Activated naive CD4-positive, alpha-beta T cell treated with anti-CD3 and anti-CD28 coated beads, Interleukin-2, amount 50 U/mL, for 24 hours (primary cell): Measurements from ENCODE around the gene ESPN.
A peak's percentile ranks its signal among the peaks of the same experiment; 100 is the strongest.
"Not testable (repeated sequence)": the region's sequence is repeated elsewhere in the genome, so short reads cannot be mapped to it uniquely, and the experiment has no call there.

Source experiments
- H3K27ac Mint-ChIP-seq: one replicate; pipeline ENCODE4 v1.8.0; 2021; ENCODE audit warnings: mild to moderate bottlenecking, mixed read lengths
- H3K27me3 Mint-ChIP-seq: one replicate; pipeline ENCODE4 v1.8.0; 2021; ENCODE audit warnings: mixed read lengths
- H3K36me3 Mint-ChIP-seq: one replicate; pipeline ENCODE4 v1.8.0; 2021; ENCODE audit warnings: mixed read lengths
- H3K4me1 Mint-ChIP-seq: one replicate; pipeline ENCODE4 v1.8.0; 2021; ENCODE audit warnings: mixed read lengths
- H3K4me3 Mint-ChIP-seq: one replicate; pipeline ENCODE4 v1.8.0; 2021; ENCODE audit warnings: mild to moderate bottlenecking, mixed read lengths
- H3K9me3 Mint-ChIP-seq: one replicate; pipeline ENCODE4 v1.8.0; 2021; ENCODE audit warnings: mixed read lengths

ESPN gene

GRCh38 chr1:6485168-6486101 is 60.9 kb downstream of the ESPN start:
- H3K4me3 Mint-ChIP-seq, result peak overlapping the region; percentile 11
- H3K9me3 Mint-ChIP-seq, result no peaks in the 10 kb centered on the region
- peaks cover 5% of the 10 kb centered on the region for H3K27me3 Mint-ChIP-seq
- peaks cover 10% of the 10 kb centered on the region for H3K4me1 Mint-ChIP-seq
- no peak overlapping the region for H3K27ac Mint-ChIP-seq
- H3K36me3 Mint-ChIP-seq, result no peaks in the 10 kb centered on the region

GRCh38 chr1:6486433-6487011 is 61.9 kb downstream of the ESPN start:
- peaks cover 5% of the 10 kb centered on the region for H3K27me3 Mint-ChIP-seq
- H3K36me3 Mint-ChIP-seq, result no peaks in the 10 kb centered on the region
- H3K4me3 Mint-ChIP-seq, result peak overlapping the region; percentile 23
- peaks cover 17% of the 10 kb centered on the region for H3K4me1 Mint-ChIP-seq
- no peaks in the 10 kb centered on the region for H3K9me3 Mint-ChIP-seq
- H3K27ac Mint-ChIP-seq, result no peak overlapping the region

- Mint-ChIP-seq H3K36me3 (no peaks in the 10 kb centered on the region), H3K4me1 (peaks cover 26% of the 10 kb centered on the region), H3K9me3 (no peaks in the 10 kb centered on the region), H3K27ac (no peak overlapping the region), H3K4me3 (no peak overlapping the region), H3K27me3 (peaks cover 5% of the 10 kb centered on the region)
These were observed 63.4 kb downstream of the ESPN start for GRCh38 chr1:6487804-6488484.

- peaks cover 32% of the 10 kb centered on the region for H3K4me1 Mint-ChIP-seq
- H3K4me3 Mint-ChIP-seq, result no peak overlapping the region
- peaks cover 5% of the 10 kb centered on the region for H3K27me3 Mint-ChIP-seq
- no peaks in the 10 kb centered on the region for H3K9me3 Mint-ChIP-seq
- H3K27ac Mint-ChIP-seq, result no peak overlapping the region
- H3K36me3 Mint-ChIP-seq, result no peaks in the 10 kb centered on the region
These were observed 64.2 kb downstream of the ESPN start for GRCh38 chr1:6488602-6489382.

GRCh38 chr1:6489383-6489765 is 64.8 kb downstream of the ESPN start:
- peak overlapping the region; percentile 23 for H3K4me3 Mint-ChIP-seq
- H3K9me3 Mint-ChIP-seq, result no peaks in the 10 kb centered on the region
- peaks cover 5% of the 10 kb centered on the region for H3K27me3 Mint-ChIP-seq
- peaks cover 32% of the 10 kb centered on the region for H3K4me1 Mint-ChIP-seq
- no peak overlapping the region for H3K27ac Mint-ChIP-seq
- H3K36me3 Mint-ChIP-seq, result no peaks in the 10 kb centered on the region

GRCh38 chr1:6489799-6490180 is 65.2 kb downstream of the ESPN start:
- Mint-ChIP-seq H3K27me3 (peaks cover 5% of the 10 kb centered on the region), H3K27ac (peak overlapping the region; percentile 17), H3K9me3 (no peaks in the 10 kb centered on the region), H3K4me3 (peak overlapping the region; percentile 78), H3K4me1 (peaks cover 36% of the 10 kb centered on the region), H3K36me3 (no peaks in the 10 kb centered on the region)

- Mint-ChIP-seq H3K36me3 (no peaks in the 10 kb centered on the region), H3K27me3 (peaks cover 5% of the 10 kb centered on the region), H3K4me1 (peaks cover 38% of the 10 kb centered on the region), H3K27ac (peak overlapping the region; percentile 17), H3K9me3 (no peaks in the 10 kb centered on the region), H3K4me3 (peak overlapping the region; percentile 78)
These were observed 65.9 kb downstream of the ESPN start for GRCh38 chr1:6490181-6491080.

GRCh38 chr1:6491081-6491449 is 66.5 kb downstream of the ESPN start:
- Mint-ChIP-seq H3K27ac (peak overlapping the region; percentile 66), H3K27me3 (peaks cover 5% of the 10 kb centered on the region), H3K36me3 (no peaks in the 10 kb centered on the region), H3K4me3 (peak overlapping the region; percentile 71), H3K4me1 (peaks cover 44% of the 10 kb centered on the region), H3K9me3 (no peaks in the 10 kb centered on the region)

- Mint-ChIP-seq H3K36me3 (no peaks in the 10 kb centered on the region), H3K27ac (peak within 1 kb of the TSS; percentile 66), H3K27me3 (peaks cover under 1% of the 10 kb centered on the region), H3K4me1 (peaks cover 41% of the 10 kb centered on the region), H3K9me3 (no peaks in the 10 kb centered on the region), H3K4me3 (peak within 1 kb of the TSS; percentile 71)
These were observed 66.9 kb downstream of the ESPN start, which contains the start of gene PLEKHG5 for GRCh38 chr1:6491480-6491962. PLEKHG5 (minus strand) TSS chr1:6491667; CDS start chr1:6477571, 14,096 bp downstream.

GRCh38 chr1:6491966-6492365 is 67.4 kb downstream of the ESPN start:
- Mint-ChIP-seq H3K4me1 (peaks cover 38% of the 10 kb centered on the region), H3K27ac (peak overlapping the region; percentile 66), H3K27me3 (no peaks in the 10 kb centered on the region), H3K36me3 (no peaks in the 10 kb centered on the region), H3K4me3 (peak overlapping the region; percentile 71), H3K9me3 (no peaks in the 10 kb centered on the region)

- H3K4me1 Mint-ChIP-seq, result peaks cover 43% of the 10 kb centered on the region
- not testable (repeated sequence) for H3K27me3 Mint-ChIP-seq, H3K27ac Mint-ChIP-seq, H3K4me3 Mint-ChIP-seq, H3K36me3 Mint-ChIP-seq, H3K9me3 Mint-ChIP-seq
These were observed 69.3 kb downstream of the ESPN start for GRCh38 chr1:6493834-6494223.

GRCh38 chr1:6494627-6495026 is 70.1 kb downstream of the ESPN start:
- no peak overlapping the region for H3K4me3 Mint-ChIP-seq
- no peaks in the 10 kb centered on the region for H3K27me3 Mint-ChIP-seq
- peak overlapping the region; percentile 42 for H3K27ac Mint-ChIP-seq
- no peaks in the 10 kb centered on the region for H3K9me3 Mint-ChIP-seq
- H3K36me3 Mint-ChIP-seq, result no peaks in the 10 kb centered on the region
- peaks cover 46% of the 10 kb centered on the region for H3K4me1 Mint-ChIP-seq

- Mint-ChIP-seq H3K36me3 (no peaks in the 10 kb centered on the region), H3K4me1 (peaks cover 46% of the 10 kb centered on the region), H3K27me3 (no peaks in the 10 kb centered on the region), H3K9me3 (no peaks in the 10 kb centered on the region), H3K27ac (no peak overlapping the region), H3K4me3 (no peak overlapping the region)
These were observed 70.5 kb downstream of the ESPN start for GRCh38 chr1:6495041-6495441.

- Mint-ChIP-seq H3K4me3 (no peak overlapping the region), H3K36me3 (no peaks in the 10 kb centered on the region), H3K27me3 (no peaks in the 10 kb centered on the region), H3K9me3 (no peaks in the 10 kb centered on the region), H3K4me1 (peaks cover 46% of the 10 kb centered on the region), H3K27ac (peak overlapping the region; percentile 49)
These were observed 71.2 kb downstream of the ESPN start for GRCh38 chr1:6495540-6496364.
